AG08395 (cell line): ENCODE results near the gene FGFR3.

Experiments used
- DNase-seq: peaks from one replicate; pipeline ENCODE4 v3.0.0; 2012; ENCODE audit warnings: mixed read lengths, low spot score

The FGFR3 gene

GRCh38 chr4:1802720-1803522 is 9.8 kb downstream of the FGFR3 start:
- DNase-seq, result no peak

GRCh38 chr4:1803523-1804423 is 10.7 kb downstream of the FGFR3 start:
- DNase-seq, result no peak

GRCh38 chr4:1804638-1805492 is 11.8 kb downstream of the FGFR3 start:
- no peak for DNase-seq

GRCh38 chr4:1805493-1806222 is 12.6 kb downstream of the FGFR3 start:
- DNase-seq, result no peak

GRCh38 chr4:1806223-1806564 is 13.1 kb downstream of the FGFR3 start:
- DNase-seq, result no peak

- DNase-seq, result no peak
Observed at GRCh38 chr4:1806596-1807331, 13.7 kb downstream of the FGFR3 start.

GRCh38 chr4:1807332-1807777 is 14.3 kb downstream of the FGFR3 start:
- no peak for DNase-seq

- DNase-seq, result no peak
Observed at GRCh38 chr4:1808396-1808795, 15.3 kb downstream of the FGFR3 start.

- no peak for DNase-seq
Observed at GRCh38 chr4:1808851-1809753, 16.0 kb downstream of the FGFR3 start.

GRCh38 chr4:1809754-1810502 is 16.8 kb downstream of the FGFR3 start:
- DNase-seq, result peak; percentile 87

- no peak for DNase-seq
Observed at GRCh38 chr4:1810765-1811164, 17.7 kb downstream of the FGFR3 start.

- DNase-seq, result no peak
Observed at GRCh38 chr4:1812720-1813119, 19.6 kb downstream of the FGFR3 start.

GRCh38 chr4:1813231-1813630 is 20.1 kb downstream of the FGFR3 start:
- DNase-seq, result no peak

GRCh38 chr4:1813915-1814314 is 20.8 kb downstream of the FGFR3 start:
- no peak for DNase-seq

GRCh38 chr4:1814453-1814852 is 21.4 kb downstream of the FGFR3 start:
- no peak for DNase-seq

- DNase-seq, result no peak
Observed at GRCh38 chr4:1815096-1815996, 22.3 kb downstream of the FGFR3 start.

- DNase-seq, result no peak
Observed at GRCh38 chr4:1815997-1816860, 23.1 kb downstream of the FGFR3 start.
